Erythroblast (primary cell): ENCODE measurements around the gene GMIP.

Experiments used
- GATA1 ChIP-seq: IDR thresholded peaks from 2 replicates; pipeline ENCODE4 v1.6.1; 2011; ENCODE audit warnings: low read depth, mild to moderate bottlenecking, control low read depth, low read length, moderate library complexity
- POLR2A ChIP-seq: IDR thresholded peaks from 2 replicates; pipeline ENCODE4 v1.6.1; 2011; ENCODE audit warnings: mild to moderate bottlenecking, low read length

- no peak for TF ChIP-seq POLR2A
- no peak for TF ChIP-seq GATA1
Observed at GRCh38 chr19:19610376-19611202, 32.9 kb downstream of the GMIP start.
